Right atrium auricular region (tissue), 2 donors: ENCODE results near the gene UVRAG. TPM values are rescaled to one million over a fixed set of nuclear protein-coding genes. Genes with fewer than 3 reads are reported as not detected.

Experiments
- DNase-seq: peaks from one replicate; pipeline ENCODE4 v3.0.0-alpha.2; 2019; ENCODE audit warnings: low spot score
- H3K27ac ChIP-seq, 2 donors: fragments of 200-600 bp; sonication (generic); 1 replicate in 1 of 2; 2 replicates in 1 of 2; pipeline ENCODE4 v1.5.1; 2016 to 2019
- H3K27me3 ChIP-seq, 2 donors: fragments of 200-600 bp; sonication (generic); one replicate each; pipeline versions ENCODE4 v1.5.1 to v1.6.0; 2017 to 2019
- H3K36me3 ChIP-seq: fragments of 200-600 bp; sonication (generic); one replicate; pipeline ENCODE4 v1.5.1; 2016
- H3K4me1 ChIP-seq, 2 donors: fragments of 200-600 bp; sonication (generic); one replicate each; pipeline versions ENCODE4 v1.5.1 to v1.6.0; 2017 to 2019
- H3K4me3 ChIP-seq, 2 donors: fragments of 200-600 bp; sonication (generic); 1 replicate in 1 of 2; 2 replicates in 1 of 2; pipeline ENCODE4 v1.5.1; 2017 to 2019; ENCODE audit warnings: mild to moderate bottlenecking in 1 of 2, moderate library complexity in 1 of 2
- H3K9me3 ChIP-seq, 2 donors: fragments of 200-600 bp; sonication (generic); one replicate each; pipeline ENCODE4 v1.5.1; 2019
- CTCF ChIP-seq, 2 donors: fragments of 200-600 bp; sonication (generic); IDR thresholded peaks; one replicate each; pipeline ENCODE4 v1.5.1; 2019; ENCODE audit warnings: antibody characterized with exemption in 2 of 2
- total RNA-seq, 2 donors: library from RNA; depleted of rRNA; stranded (reverse); fragments of >200 nt; gene quantifications; one replicate each; pipeline ENCODE4 v1.1.0, GENCODE V29; 2016

Gene UVRAG
- total RNA-seq, 2 donors from 2014 or later: 13.2 to 13.9 TPM

DNA sequence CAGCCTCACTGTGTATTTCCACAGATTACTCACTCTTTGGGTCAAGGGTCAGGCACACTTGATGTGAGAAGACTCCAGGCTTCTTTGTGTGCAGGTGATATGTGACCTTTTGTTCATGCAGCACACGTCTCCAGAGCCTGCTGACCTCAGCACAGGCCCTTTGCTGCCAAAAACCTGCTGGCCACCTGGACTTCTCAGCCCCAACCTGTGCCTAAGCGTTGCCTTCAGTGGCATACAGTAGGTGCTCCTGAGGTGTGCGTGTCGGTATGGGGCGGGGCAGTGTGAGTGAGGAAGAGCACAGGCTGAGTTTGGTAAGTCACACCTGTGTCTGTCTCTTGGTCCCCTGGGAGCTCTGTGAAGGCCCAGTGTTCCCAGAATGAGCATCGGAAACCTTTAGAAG, 333.2 kb downstream of the UVRAG start:
- no peak overlapping the region for H3K27ac ChIP-seq
- no peak for DNase-seq
- no peak overlapping the region for H3K4me3 ChIP-seq
- H3K9me3 ChIP-seq: no peaks in the 10 kb centered on the region
- no peak for TF ChIP-seq CTCF (IDR thresholded peaks at IDR 0.05)
- peaks cover 0 to 15% of the 10 kb centered on the region in 2 donors for H3K4me1 ChIP-seq
- H3K36me3 ChIP-seq: no peaks in the 10 kb centered on the region
- H3K27me3 ChIP-seq: no peaks in the 10 kb centered on the region

DNA sequence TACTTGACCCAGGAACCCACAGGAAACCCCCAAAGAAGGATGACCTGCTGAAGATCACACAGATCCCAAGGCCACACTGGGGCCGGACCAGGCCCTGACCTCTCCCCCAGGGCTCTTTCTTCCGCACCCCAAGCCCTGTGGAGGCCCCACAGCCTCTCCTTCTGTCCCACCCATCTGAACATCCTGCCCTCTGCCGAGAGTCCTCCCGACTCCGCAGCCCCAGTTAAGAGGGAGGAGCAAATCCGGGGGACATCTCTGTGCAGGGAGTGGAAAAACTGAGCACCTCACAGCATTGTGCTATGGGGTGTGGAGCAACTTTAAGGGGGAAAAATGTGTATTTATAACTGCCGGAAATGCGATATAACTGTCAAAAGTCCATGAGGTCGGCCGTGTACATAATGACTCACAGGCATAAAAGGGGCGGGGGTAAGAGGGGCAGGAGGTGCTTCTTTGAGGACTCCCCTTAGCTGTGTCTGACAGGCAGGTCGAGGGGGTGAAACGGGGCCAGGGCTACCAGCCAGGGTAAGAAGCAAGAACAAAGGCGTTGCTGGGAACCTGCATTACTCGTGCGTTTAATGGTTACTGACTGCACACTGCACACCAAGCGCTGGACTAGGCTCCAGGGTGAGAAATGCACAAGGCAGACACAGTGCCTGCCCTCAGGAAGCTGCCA, 334.1 kb downstream of the UVRAG start:
- DNase-seq: no peak
- Histone ChIP-seq H3K9me3 (no peaks in the 10 kb centered on the region), H3K36me3 (no peaks in the 10 kb centered on the region), H3K4me3 (no peak overlapping the region), H3K27ac (no peak overlapping the region), H3K27me3 (no peaks in the 10 kb centered on the region), H3K4me1 (peaks cover 0 to 15% of the 10 kb centered on the region in 2 donors)
- no peak for TF ChIP-seq CTCF (IDR thresholded peaks at IDR 0.05)

GRCh38 chr11:76149713-76150112, 334.7 kb downstream of the UVRAG start:
- Histone ChIP-seq H3K9me3 (no peaks in the 10 kb centered on the region), H3K27me3 (no peaks in the 10 kb centered on the region), H3K4me3 (no peak overlapping the region), H3K27ac (no peak overlapping the region), H3K36me3 (no peaks in the 10 kb centered on the region), H3K4me1 (peaks cover 0 to 15% of the 10 kb centered on the region in 2 donors)
- TF ChIP-seq CTCF (IDR thresholded peaks at IDR 0.05): no peak
- DNase-seq: no peak

DNA sequence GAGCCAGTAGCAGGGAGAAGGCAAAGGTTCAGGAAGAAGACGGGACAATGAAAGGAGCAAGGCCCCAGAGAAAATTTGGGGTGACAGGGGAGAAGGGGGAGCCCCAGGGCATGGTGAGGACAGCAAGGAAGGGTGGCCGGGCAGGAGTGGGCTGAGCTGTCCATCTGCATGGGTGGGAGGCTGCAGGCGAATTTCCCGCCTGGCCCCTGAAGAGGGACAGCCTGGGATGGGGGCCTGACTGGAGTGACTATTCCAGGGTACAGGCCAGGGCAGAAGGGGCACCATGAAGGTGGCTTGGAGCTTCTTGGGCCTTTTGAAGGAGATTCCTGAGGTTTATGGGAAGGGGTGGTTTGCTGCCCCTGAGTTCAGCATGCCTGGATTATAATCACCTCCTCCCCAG, 335.1 kb downstream of the UVRAG start:
- H3K36me3 ChIP-seq: no peaks in the 10 kb centered on the region
- DNase-seq: no peak
- H3K9me3 ChIP-seq: no peaks in the 10 kb centered on the region
- no peak overlapping the region for H3K4me3 ChIP-seq
- no peak for TF ChIP-seq CTCF (IDR thresholded peaks at IDR 0.05)
- H3K4me1 ChIP-seq: peaks cover 0 to 15% of the 10 kb centered on the region in 2 donors
- no peak overlapping the region for H3K27ac ChIP-seq
- H3K27me3 ChIP-seq: no peaks in the 10 kb centered on the region

- no peak for TF ChIP-seq CTCF (IDR thresholded peaks at IDR 0.05)
- Histone ChIP-seq H3K36me3 (no peaks in the 10 kb centered on the region), H3K9me3 (no peaks in the 10 kb centered on the region), H3K27ac (no peak overlapping the region), H3K27me3 (no peaks in the 10 kb centered on the region), H3K4me1 (peaks cover 0 to 15% of the 10 kb centered on the region in 2 donors), H3K4me3 (no peak overlapping the region)
- no peak for DNase-seq
Observed at GRCh38 chr11:76151556-76152085, 336.6 kb downstream of the UVRAG start.
